ENCODE data around the gene HDAC4. TPM values are rescaled to one million over a fixed set of nuclear protein-coding genes. Genes with fewer than 3 reads are reported as not detected.

The HDAC4 gene
- 5.6 and 24.8 TPM in 2 replicates for total RNA-seq

DNA sequence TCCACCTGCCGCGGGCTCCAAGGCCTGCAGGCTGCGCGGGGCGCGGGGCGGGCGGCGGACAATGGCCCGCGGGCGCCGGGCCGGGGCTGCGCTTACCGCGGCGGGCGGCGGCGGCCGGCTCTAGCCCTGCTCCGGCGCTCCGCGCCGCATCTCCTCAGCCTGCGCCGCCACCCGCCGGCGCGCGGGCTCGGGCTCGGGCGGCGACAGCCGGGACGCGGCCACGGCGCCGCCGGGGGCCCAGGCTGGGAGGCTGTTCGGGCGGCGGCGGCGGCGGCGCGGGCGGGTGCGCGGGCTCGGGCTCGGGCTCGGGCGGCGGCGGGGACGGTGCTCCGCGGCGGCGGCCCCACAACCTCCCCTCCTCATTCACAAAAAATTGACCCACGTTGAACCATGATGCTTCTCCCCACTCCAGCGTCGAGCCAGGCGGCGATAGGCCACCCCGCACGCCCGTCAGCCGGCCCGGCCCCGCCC is at the start of gene HDAC4:
Gene HDAC4 (minus strand): TSS at position 425 of the 471 bp plus-strand sequence. CDS start 48,321 bp downstream, outside the sequence.

All from cardiac atrium fibroblast (primary cell).